Thyroid gland (tissue), 4 donors: ENCODE data around the gene CHST12.

Experiments
- CTCF ChIP-seq, 6 experiments: fragments of 200-600 bp in 3 of 6; fragments of 450-650 bp in 3 of 6; sonication (generic) in 3 of 6; IDR thresholded peaks; one replicate each; pipeline ENCODE4 v1.5.1; 2016 to 2019; ENCODE audit warnings: antibody characterized with exemption in 6 of 6, mild to moderate bottlenecking in 2 of 6, inconsistent platforms in 1 of 6, moderate library complexity in 1 of 6
- POLR2A ChIP-seq, 2 donors: fragments of 450-650 bp; IDR thresholded peaks; one replicate each; pipeline ENCODE4 v1.6.1; 2017; ENCODE audit warnings: antibody characterized with exemption in 2 of 2, mild to moderate bottlenecking in 2 of 2, moderate library complexity in 1 of 2

GRCh38 chr7:2433713-2434550 lies 30.5 kb downstream of the CHST12 start:
- TF ChIP-seq CTCF (IDR thresholded peaks at IDR 0.05), result no peak
- TF ChIP-seq POLR2A (IDR thresholded peaks at IDR 0.05), result no peak
